HG03378 (cell line): ENCODE results near the gene SPDYE6.
"Not testable (repeated sequence)": the region's sequence is repeated elsewhere in the genome, so short reads cannot be mapped to it uniquely, and the experiment has no call there.

Source experiments
- ATAC-seq: cut with Tn5 transposase; IDR thresholded peaks from one replicate; pipeline ENCODE4 v1.9.1; 2021; ENCODE audit warnings: mild to moderate bottlenecking, moderate library complexity; ENCODE audit not compliant: unreplicated experiment

SPDYE6 gene

DNA sequence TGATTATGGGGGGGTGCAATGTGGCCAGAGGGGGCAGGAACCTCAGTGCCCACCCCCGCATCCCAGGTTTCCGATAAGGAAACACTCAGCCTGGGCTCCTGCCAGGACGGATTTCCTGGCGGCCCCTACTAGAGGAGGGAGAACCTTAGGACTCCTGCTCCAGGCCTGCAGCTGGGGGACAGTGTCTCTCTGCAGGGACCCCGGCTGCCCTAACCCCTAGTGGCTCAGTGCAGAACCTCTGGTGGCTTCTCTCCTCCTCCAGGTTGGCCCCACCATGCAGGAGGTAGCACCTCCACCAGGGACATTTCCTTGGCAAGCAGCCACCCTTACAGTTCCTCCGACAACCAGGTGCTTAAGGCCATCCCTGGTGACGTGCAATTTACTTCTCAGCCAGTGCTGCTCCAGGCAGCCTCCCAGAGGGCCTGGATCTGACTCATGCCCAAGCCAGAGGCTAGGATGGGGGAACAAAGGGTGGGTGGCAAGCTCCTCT lies 37.7 kb downstream of the SPDYE6 start:
- ATAC-seq: no peak

DNA sequence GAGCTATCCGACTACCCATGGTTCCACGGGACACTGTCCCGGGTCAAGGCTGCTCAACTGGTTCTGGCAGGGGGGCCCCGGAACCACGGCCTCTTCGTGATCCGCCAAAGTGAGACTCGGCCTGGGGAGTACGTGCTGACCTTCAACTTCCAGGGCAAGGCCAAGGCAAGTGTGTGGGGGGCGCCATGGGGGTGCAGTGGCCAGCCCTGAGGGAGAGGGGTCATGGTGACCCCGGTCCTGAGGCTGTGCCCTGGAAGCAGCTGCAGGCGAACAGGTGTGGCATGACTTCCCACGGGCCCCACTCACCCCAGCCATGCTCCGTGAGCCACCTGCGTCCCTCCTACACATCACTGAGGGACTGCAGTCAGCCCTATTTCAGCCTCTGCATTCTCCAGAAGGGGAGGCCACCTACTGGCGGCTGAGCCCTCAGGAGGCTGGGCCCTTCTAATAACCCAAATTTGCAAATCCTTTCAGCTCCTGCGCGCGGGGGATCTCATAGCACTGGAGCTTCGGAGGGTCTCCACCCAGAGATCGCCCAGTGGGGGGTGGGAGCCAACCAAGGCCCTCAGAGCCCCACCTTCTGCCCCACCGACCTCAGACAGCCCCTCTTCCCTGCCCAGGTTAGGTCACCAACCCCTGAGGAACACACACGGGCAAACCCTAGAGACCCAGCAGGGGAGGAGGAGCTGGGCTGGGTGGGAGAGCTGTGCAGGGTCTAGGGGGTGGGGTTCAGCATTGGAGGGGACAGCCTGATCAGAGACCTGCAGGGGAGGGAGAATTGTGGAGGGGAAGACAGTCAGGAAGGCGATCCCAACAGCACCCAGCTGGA lies 38.8 kb downstream of the SPDYE6 start:
- no peak for ATAC-seq

DNA sequence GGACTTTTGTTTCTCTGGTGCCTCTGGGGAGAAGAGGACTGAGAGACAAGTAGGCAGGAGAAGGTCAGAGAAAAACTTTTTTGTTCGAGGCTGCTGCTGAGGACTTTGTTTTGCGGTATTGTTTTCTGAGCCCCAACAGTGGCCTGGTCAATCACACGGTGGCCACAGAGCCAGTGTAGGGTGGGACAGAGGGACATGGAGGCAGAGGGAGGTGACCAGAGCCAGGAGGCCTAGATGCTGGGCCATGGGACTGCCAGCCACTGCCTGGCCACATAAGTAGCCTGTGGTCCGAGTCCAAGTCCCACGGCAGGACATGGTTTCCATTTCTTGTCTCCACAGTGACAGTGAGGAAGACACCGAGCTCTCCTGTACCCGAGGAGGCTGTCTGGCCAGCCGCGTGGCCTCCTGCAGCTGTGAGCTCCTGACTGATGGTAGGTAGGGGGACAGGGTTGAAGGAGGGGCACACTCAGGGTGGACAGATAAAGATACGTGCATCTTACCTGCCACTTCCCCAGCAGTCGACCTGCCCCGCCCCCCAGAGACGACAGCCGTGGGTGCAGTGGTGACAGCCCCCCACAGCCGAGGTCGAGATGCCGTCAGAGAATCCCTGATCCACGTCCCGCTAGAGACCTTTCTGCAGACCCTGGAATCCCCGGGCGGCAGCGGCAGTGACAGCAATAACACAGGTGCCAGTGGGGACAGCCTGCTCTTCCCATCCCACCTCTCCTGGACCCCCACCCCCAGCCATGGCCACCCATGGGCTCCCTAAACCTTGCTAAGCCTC lies 42.1 kb downstream of the SPDYE6 start:
- ATAC-seq: no peak

DNA sequence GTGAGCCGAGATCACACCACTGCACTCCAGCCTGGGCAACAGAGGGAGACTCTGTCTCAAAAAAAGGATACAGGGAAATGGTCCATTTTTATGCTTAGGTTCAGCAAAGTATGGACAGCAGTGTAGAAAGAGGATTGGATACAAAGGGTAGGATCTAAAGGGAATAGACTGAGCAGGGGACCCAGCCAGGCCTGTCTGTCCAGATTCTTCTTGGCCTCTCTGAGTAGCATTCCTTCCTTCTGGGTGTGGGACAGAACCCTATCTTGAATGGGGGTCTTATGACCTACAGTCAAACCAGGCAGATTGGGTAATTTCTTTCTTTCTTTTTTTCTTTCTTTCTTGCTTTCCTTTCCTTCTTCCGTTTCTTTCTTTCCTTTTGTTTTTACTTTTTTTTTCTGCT lies 43.9 kb downstream of the SPDYE6 start:
- no peak for ATAC-seq

DNA sequence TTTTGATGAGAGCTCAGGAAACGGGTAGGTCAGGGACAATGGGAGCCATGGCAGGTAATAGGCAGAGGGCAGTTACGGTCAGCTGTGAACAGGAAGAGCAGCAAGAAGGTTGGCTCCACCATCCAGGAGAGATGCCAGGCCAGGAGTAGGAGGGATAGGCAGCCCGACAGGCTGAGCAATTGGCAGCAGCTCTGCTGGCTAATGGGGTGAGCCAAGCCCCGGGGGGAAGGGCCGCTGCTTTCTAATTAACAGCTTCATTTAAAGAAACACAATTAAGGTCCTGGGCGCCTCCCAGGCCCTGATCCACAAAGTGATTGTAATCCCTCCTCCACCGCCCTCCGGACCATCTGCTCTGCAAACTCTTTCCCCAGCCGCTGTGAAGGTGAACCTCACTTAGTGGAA lies 45.8 kb downstream of the SPDYE6 start:
- no peak for ATAC-seq

DNA sequence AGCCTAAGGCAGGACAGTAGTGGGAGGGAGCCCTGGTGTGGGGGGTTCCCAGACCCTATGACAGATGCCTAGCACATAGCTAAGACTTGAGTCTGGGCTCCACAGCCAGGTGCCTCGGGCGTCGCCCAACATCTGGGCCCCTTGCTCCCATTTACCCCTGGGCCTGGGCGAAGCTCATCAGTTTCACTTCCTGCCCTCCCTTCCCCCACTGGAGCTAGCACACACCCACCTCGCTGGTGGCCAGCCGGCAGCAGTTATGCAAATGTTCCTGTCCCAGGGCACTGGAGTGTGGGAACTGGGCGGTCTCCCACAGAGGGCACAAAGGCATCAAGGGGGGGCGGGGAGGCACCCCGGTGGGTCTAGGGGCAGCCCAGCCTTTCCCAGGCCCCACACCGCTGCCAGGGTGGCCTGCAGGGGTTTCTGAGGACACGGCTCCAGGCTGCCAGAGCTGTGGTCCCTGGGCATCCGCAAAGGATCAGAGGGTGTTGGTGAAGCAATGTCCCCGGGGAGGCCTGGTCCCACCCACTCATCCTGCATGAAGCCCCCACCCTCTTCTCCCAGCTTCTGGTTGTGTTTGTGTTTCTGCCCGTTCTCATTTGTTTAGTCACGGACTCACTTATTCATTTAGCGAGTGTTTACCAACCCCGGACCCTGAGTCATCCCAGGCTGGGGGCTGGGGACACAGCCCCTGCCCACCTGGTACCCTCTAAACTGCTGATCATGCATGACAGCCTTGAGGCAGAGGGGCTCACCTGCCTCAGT lies 49.1 kb downstream of the SPDYE6 start:
- ATAC-seq: peak; percentile 66

DNA sequence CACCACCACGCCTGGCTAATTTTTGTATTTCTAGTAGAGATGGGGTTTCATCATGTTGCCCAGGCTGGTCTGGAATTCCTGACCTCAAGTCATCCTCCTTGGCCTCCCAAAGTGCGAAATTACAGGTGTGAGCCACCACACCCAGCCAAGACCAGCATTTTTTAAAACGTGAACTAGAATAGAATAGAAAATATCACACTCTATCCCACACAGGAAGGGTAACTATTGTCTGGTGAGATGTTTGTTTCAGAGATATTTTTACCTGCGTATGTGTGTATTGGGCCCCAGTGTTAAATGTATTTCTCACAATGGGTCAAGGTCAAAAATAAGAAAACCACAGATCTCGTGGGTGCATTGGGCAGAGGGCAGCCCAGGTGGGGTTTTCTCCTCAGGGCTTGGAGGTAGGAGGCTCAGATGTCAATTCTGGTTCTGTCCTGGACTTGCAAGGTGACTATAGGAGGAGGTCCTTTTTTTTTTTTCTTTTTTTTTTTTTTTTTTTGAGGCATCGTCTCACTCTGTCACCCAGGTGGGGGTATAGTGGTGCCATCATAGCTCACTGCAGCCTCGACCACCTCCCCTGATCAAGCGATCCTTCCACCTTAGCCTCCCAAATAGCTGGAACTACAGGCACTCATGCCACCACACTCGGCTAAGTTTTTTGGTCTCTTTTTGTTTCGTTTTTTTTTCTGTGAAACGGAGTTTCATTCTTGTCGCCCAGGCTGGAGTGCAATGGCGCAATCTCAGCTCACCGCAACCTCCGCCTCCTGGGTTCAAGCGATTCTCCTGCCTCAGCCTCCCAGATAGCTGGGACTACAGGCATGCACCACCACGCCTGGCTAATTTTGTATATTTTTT lies 50.6 kb downstream of the SPDYE6 start:
- ATAC-seq: peak; percentile 52

DNA sequence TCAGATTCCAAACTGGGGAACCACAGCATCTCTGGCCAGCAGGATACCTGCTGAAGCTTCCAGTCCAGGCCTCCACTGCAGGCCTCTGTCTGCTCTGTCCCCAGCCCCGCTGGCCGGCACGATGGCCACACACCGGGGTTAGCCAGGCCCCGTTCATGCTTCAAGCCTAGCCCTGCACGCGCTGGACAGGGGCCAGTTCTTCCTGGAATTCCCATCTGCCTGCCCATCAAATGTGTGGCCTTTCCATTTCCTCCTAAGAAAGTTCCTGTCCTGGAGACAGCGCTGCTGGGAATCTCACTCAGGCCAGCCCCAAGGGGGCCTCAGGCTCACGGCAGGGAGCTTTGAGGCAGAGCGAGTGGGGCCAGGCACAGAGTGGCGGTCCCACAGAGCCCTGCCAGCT lies 51.6 kb downstream of the SPDYE6 start:
- ATAC-seq: no peak

DNA sequence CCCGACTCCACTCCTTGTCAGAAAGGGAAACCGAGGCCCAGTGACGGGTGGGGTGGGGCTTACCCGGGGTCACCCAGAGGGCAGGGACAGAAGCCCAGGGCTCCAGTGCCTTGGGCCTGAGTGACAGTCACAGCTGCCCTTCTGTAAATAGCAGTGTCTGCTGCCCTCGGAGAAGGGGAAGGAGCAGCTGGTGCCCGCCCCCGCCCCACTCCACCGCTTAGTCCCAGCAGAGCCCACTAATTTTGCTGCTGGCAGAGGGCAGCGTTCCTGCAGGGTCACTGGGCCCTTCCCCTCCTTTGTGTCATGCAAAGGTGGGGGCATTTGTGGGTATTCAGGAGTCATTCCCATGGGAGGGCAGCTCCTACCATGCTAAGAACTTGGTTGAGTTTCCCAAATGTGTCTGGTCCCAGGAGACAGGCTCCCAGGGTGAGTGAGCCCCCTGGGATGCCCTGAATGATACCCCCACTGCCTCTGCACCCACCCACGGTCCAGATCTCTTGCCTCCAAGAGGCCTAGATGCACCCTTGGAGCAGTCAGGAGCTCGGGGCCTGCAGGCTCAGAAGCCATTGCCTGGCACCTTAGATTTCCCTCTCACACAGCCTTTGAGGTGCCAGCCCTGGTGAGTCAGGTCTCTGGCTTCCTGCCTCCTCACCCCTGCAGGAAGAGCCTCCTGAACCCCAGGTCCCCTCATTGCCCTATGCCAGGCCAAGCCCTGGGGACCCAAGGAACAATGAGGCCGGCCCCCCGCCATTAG lies 52.4 kb downstream of the SPDYE6 start:
- no peak for ATAC-seq

DNA sequence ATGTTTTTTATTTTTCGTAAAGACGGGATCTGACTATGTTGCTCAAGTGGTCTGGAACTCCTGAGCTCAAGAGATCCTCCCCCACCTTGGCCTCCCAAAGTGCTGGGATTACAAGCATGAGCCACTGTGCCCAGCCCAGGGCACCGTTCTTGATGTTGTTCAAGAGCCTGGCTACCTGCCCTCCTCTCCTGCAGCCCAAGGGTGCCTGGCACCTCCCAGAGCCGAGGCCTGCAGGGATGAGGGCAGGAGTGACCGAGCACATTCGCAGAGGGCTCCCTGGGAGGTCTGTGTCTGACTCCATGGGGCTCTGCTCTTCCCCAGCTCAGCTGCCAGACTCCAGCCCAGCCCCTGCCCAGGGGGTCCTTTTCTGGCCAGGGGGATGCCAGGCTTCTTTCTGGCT lies 54.2 kb downstream of the SPDYE6 start:
- no peak for ATAC-seq

DNA sequence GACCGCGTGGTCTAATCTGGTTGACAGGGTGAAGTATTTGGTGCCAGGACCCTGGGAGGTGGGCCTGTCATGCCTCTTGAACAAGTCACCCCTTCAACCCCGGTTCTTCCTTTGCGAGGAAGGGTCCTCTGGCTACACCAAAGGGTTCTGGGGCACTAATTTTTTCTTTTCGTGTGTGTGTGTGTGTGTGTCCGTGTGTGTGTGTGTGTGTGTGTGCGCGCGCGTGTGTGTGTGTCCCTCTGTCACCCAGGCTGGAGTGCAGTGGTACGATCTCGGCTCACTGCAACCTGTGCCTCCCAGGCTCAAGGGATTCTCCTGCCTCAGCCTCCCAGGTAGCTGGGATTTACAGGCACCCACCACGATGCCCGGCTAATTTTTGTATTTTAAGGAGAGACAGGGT lies 54.9 kb downstream of the SPDYE6 start:
- not testable (repeated sequence) for ATAC-seq

DNA sequence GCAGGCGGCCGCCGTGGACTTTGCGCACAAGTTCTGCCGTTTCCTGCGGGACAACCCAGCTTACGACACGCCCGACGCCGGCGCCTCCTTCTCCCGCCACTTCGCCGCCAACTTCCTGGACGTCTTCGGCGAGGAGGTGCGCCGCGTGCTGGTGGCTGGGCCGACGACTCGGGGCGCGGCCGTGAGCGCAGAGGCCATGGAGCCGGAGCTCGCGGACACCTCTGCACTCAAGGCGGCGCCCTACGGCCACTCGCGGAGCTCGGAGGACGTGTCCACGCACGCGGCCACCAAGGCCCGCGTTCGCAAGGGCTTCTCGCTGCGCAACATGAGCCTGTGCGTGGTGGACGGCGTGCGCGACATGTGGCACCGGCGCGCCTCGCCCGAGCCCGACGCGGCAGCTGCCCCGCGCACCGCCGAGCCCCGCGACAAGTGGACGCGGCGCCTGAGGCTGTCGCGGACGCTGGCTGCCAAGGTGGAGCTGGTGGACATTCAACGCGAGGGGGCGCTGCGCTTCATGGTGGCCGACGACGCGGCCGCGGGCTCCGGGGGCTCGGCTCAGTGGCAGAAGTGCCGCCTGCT lies 55.5 kb downstream of the SPDYE6 start:
- ATAC-seq: no peak

DNA sequence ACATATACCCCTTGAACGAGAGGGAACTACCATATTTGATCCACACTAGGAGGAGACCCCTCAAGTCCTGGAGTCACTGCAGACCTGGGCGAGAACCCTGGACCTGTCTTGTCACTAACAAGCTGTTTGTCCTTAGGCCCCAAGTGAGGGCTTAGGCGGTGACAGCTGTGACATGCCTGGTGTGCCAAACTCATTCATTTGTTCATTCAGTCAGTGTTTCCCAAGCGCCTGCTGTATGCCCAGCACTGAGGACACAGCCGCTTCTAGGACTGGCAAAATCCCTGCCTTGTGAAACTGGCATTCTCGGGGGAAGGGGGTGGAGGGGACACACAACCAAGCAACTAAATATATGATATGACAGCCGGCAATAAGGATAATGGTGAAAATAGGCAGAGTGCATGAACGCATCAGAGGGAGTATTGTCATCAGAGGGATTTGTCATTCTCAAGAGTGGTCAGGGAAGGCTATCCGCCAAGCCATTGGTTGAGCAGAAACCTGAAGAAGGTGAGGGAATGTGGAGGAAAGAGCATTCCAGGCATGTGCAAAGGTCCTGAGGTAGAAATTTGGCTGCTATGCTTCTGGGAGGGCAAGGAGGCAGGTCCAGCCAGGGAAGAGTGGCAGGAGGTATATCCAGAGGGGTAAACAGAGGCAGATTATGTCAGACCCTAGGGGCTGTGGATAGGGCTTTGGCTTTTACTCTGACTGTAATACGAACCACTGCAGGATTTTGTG lies 58.6 kb downstream of the SPDYE6 start:
- ATAC-seq: no peak

DNA sequence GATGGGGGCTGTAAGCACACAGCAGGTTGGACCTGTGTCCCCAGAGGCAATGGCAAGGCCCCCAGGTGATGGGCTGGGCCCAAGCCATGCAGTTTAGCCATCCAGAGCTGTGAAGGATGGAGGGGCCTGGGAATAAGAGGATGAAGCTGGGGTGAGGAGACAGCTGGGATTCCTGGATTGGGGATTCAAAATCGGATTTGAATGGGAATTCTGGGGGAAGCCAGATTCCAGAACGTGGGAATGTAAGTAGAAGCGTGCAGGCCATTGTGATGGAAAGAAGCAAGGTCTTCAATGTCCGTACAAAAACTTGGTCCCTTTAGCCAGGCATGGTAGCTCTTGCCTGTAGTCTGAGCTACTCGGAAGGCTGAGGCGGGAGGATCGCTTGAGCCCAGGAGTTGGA lies 59.7 kb downstream of the SPDYE6 start:
- no peak for ATAC-seq

DNA sequence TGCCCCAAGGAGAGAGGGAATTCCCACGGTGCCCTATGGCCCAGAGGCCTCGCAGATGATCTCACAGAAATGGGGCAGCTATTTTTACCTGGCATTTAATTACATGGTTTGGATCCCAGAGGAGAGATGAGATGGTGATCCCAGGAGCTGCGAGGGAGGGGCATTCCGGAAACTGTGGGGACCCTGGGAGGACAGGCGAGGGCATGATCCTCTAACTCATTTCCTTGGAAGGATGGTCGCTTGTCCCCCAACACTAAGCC lies 60.1 kb downstream of the SPDYE6 start:
- ATAC-seq: no peak
